ENCODE data around the gene MRPL23.

MRPL23 gene

DNA sequence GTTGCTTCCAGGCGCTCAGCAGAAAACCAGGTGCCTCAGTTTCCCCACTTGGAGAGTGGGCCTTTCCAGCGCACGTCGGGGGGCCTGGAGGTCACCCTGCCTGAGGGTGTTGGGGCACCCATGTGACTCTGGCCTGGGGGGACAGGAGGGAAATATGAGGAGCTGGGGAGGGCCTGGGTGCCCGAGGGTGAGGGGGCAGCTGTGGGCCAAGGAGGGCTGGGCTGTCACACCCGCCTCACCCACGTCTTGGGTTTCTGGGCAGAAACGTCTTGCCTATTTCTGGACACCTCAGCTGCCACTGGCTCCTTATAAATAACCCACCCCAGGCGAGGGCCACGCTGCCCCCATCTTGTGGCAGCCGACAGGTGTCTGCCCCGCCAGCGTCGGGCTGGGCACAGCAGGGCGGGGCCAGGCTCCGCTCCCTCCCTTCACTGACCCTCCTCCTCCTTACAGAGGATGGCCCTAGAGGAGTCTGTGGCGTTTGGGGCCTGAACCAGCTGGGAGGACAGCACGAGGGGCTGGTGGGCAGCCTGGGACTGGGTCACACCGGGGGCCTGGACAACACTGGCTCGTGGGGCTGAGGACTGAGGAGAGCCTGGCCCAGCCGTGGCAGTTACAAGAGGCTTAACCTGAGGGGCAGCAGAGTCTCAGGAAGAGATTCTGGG is 26.1 kb upstream of the MRPL23 start:
- H3K4me2 ChIP-seq = peak overlapping the region; percentile 80
- no peaks in the 10 kb centered on the region for H4K20me1 ChIP-seq
- peak overlapping the region; percentile 65 for H3K27ac ChIP-seq
- no peaks in the 10 kb centered on the region for H3K27me3 ChIP-seq
- TF ChIP-seq Cebpa-rat (IDR thresholded peaks at IDR 0.05) = no peak
- H3K36me3 ChIP-seq = no peaks in the 10 kb centered on the region
- no peak overlapping the region for H3K4me3 ChIP-seq
- peaks cover 70% of the 10 kb centered on the region for H3K4me1 ChIP-seq
- H3K9me3 ChIP-seq = no peaks in the 10 kb centered on the region
- 0 out of 2 replicates have a peak overlapping the region, but pooled peaks have one; percentile 21 for H3K9ac ChIP-seq

DNA sequence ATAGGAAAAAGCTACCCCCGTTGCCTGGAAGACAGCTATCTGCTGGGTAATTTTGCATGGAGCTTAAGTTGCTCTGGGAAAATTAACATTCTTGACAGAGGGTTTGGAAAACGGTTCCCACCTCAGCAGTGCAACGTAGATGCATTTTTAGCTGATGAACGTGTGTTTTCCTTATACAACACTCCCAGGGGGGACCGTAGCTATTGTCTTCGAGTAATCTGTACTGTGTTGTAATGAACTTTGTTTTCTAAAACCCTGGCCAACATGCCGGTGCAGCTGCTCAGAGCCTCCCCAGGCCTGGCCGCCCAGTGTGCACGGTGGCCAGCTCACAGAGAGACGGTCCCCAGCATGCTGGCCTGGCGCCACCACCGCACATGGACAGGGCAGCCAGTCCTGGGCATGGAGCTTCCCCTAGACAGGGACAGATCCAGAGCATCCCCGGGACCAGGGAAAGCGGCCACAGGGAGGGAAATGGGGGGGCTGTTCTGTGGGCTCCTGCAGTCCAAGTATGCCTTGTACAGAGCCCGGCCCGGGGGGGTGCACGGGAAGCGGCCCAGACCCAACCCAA is 25.5 kb upstream of the MRPL23 start:
- H3K4me3 ChIP-seq = no peak overlapping the region
- H3K27me3 ChIP-seq = no peaks in the 10 kb centered on the region
- H3K36me3 ChIP-seq = no peaks in the 10 kb centered on the region
- no peaks in the 10 kb centered on the region for H4K20me1 ChIP-seq
- H3K27ac ChIP-seq = peak overlapping the region; percentile 65
- peak overlapping the region; percentile 80 for H3K4me2 ChIP-seq
- H3K9ac ChIP-seq = 0 out of 2 replicates have a peak overlapping the region, but pooled peaks have one; percentile 21
- H3K9me3 ChIP-seq = no peaks in the 10 kb centered on the region
- peaks cover 64% of the 10 kb centered on the region for H3K4me1 ChIP-seq
- no peak for TF ChIP-seq Cebpa-rat (IDR thresholded peaks at IDR 0.05)

DNA sequence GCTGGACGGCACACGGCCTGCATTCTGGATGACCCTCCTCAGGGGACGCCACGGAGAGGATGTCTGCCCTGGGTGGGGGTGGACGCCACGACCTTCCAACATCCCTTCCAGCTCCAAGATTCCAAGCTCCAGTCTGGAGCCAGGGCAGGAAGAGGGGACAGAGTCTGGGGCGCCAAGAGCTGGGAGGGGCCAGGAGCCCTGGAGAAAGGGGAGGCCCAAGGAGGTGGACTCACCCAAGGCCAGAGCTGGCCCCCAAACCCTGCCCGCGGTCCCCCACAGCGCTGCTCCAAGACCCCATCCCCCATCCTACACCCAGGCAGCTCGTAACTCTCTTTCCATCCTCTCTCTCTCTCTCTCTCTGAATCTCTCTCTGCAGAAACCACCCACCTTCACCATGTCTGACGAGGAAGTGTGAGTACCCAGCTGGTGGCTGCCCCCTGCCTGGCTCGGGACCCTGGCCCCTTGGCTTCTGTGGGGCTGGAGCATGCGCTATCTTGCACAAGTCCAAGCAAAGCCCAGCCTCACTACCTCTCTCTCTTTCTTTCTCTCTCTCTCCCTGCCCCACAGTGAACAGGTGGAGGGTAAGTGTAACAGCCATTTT is 24.6 kb upstream of the MRPL23 start:
- H3K4me3 ChIP-seq = no peak overlapping the region
- peak overlapping the region; percentile 65 for H3K27ac ChIP-seq
- H3K9ac ChIP-seq = no peak overlapping the region
- H3K4me1 ChIP-seq = peaks cover 55% of the 10 kb centered on the region
- no peaks in the 10 kb centered on the region for H4K20me1 ChIP-seq
- TF ChIP-seq Cebpa-rat (IDR thresholded peaks at IDR 0.05) = no peak
- H3K36me3 ChIP-seq = no peaks in the 10 kb centered on the region
- H3K27me3 ChIP-seq = no peaks in the 10 kb centered on the region
- H3K9me3 ChIP-seq = no peaks in the 10 kb centered on the region
- H3K4me2 ChIP-seq = peak overlapping the region; percentile 80

DNA sequence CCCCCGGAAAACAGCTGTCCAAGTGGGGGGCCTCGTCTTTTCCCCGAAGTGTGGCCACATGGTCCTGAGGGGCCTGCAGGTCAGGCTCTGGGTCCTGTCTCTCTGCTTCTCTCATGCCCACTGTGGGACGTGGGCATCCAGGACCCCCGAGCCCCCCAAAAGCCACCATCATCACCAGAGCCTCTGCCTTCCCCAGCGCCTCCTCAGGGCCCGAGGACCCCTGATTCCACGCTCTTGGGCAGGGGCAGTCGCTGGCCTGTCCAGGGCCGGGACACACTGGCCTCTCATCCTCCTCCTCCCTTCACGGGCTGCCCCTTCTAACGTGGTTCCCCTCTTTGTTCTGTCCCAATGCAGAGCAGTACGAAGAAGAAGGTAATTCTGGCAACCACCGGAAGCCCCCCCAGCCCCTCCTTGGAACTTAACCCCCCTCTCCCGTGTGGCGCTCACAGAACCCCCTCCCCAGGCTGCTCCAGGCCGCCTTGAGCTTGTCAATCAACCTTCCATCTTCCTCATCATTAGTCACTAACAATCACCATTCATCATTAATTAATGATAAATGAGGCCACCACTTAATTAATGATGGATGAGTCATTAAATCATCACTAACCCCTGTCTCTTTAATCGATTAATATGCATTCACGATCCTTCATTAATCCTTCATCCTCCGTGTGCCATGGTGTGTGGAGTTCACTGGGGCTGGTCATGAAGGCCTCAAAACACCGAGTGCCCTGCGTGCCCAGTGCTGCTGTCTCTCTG is 23.8 kb upstream of the MRPL23 start:
- no peaks in the 10 kb centered on the region for H3K27me3 ChIP-seq
- no peak overlapping the region for H3K9ac ChIP-seq
- H3K4me1 ChIP-seq = peaks cover 47% of the 10 kb centered on the region
- H3K4me2 ChIP-seq = peak overlapping the region; percentile 80
- no peaks in the 10 kb centered on the region for H4K20me1 ChIP-seq
- H3K36me3 ChIP-seq = no peaks in the 10 kb centered on the region
- peak overlapping the region; percentile 64 for H3K27ac ChIP-seq
- no peak overlapping the region for H3K4me3 ChIP-seq
- TF ChIP-seq Cebpa-rat (IDR thresholded peaks at IDR 0.05) = no peak
- H3K9me3 ChIP-seq = no peaks in the 10 kb centered on the region

DNA sequence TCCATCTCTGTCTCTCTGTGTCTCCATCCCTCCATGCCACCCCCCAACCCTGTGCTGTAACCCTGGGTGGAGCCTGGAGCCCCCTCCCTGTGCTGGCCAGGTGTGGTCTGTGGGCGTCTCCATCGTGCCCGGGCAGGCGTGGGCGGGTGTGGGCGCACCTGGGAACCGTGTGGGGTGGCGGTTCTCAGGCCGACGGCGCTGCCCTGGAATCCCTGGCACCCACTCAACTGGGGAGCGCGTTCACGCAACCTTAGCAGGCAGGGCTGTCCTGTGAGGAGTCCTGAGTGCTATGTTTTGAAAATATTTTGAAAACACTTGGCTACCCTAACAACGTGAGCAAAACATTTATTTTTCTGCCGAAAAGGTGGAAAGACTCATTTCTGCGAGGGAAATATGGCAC is 23.0 kb upstream of the MRPL23 start:
- no peaks in the 10 kb centered on the region for H4K20me1 ChIP-seq
- no peaks in the 10 kb centered on the region for H3K27me3 ChIP-seq
- H3K27ac ChIP-seq = no peak overlapping the region
- no peaks in the 10 kb centered on the region for H3K36me3 ChIP-seq
- H3K4me2 ChIP-seq = no peak overlapping the region
- H3K4me3 ChIP-seq = no peak overlapping the region
- H3K9me3 ChIP-seq = no peaks in the 10 kb centered on the region
- H3K9ac ChIP-seq = no peak overlapping the region
- H3K4me1 ChIP-seq = peaks cover 40% of the 10 kb centered on the region
- no peak for TF ChIP-seq Cebpa-rat (IDR thresholded peaks at IDR 0.05)

DNA sequence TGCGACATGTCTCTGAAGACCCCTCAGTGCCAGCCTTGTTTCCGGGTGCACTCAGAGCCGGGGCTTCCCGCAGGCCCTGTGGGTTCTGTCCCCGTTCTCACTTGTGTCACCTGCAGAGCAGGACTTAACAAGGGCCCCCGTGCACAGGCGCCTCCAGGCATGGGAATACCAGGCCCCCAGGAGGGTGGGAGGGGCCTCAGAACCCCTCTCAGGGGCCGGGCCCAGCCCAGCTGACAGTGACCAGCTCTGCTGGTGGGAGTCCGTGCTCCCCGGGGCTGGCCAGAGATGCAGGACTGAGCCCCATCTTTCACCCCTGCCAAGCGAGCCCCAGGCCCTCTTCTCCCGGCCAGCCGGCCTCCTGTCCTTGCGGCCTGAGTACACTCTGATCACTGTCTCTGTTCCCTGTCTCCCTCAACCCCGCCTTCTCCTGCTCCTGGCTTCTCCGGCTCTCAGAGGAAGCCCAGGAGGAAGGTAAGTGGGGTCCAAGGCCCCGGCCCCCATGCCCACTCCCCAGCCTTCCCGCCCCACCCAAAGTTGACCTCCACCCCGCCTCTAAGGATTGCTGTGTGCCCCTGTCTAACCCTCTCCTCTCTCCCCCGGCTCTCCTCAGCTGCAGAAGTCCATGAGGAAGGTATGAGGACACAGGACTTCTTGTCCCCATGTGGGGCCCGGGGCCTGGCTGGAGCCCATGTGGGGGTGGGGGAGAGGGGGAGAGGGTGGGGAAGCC is 22.3 kb upstream of the MRPL23 start:
- Histone ChIP-seq H3K27ac (no peak overlapping the region), H3K9ac (no peak overlapping the region)

DNA sequence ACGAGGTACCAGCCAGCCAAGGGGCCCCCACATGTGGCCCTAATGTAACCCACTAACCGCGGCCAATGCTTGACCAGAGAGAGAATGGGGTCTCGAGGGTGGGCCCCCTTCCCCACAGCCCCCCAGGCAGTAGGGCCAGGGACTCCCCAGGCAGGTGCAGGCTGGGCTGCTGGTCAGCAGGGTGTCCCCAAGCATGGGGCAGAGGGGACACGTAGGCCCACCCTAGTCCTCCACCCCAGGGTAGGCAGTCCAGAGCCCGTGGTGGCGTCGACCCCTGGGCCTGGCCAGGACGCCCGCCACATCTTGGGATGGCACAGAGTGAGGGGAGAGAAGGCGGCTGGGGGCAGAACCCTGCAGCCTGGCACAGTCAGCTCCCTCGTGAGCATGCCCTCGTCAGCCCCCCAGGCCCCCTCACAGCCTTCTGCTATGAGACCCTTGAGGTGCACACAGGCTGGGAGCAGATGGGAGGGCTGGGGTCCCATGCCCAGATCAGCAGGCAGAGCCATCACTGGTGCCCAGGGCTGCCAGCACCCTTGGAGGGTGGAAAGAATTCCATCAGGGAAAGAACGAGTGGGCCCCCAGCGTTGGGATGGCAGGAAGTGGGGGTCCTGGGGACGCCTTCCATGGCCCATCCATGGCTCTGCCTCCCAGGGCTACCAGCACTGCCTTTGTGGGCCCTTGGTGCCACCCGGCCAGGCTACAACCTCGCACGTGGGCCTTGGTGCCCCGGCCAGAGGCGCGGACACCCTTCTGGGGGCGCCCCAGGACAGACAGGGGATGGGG is 21.6 kb upstream of the MRPL23 start:
- H3K4me2 ChIP-seq = no peak overlapping the region
- no peak overlapping the region for H3K27ac ChIP-seq
- no peaks in the 10 kb centered on the region for H3K36me3 ChIP-seq
- no peaks in the 10 kb centered on the region for H3K9me3 ChIP-seq
- H3K27me3 ChIP-seq = no peaks in the 10 kb centered on the region
- H3K4me1 ChIP-seq = peaks cover 38% of the 10 kb centered on the region
- no peak overlapping the region for H3K4me3 ChIP-seq
- no peak overlapping the region for H3K9ac ChIP-seq
- no peak for TF ChIP-seq Cebpa-rat (IDR thresholded peaks at IDR 0.05)
- no peaks in the 10 kb centered on the region for H4K20me1 ChIP-seq

More for the DNA sequence above, 22.3 kb upstream of the MRPL23 start:
- Histone ChIP-seq H3K4me1 (peaks cover 37% of the 10 kb centered on the region), H3K9me3 (no peaks in the 10 kb centered on the region), H3K4me2 (no peak overlapping the region), H3K27me3 (no peaks in the 10 kb centered on the region), H3K36me3 (no peaks in the 10 kb centered on the region), H3K4me3 (no peak overlapping the region), H4K20me1 (no peaks in the 10 kb centered on the region)
- no peak for TF ChIP-seq Cebpa-rat (IDR thresholded peaks at IDR 0.05)

DNA sequence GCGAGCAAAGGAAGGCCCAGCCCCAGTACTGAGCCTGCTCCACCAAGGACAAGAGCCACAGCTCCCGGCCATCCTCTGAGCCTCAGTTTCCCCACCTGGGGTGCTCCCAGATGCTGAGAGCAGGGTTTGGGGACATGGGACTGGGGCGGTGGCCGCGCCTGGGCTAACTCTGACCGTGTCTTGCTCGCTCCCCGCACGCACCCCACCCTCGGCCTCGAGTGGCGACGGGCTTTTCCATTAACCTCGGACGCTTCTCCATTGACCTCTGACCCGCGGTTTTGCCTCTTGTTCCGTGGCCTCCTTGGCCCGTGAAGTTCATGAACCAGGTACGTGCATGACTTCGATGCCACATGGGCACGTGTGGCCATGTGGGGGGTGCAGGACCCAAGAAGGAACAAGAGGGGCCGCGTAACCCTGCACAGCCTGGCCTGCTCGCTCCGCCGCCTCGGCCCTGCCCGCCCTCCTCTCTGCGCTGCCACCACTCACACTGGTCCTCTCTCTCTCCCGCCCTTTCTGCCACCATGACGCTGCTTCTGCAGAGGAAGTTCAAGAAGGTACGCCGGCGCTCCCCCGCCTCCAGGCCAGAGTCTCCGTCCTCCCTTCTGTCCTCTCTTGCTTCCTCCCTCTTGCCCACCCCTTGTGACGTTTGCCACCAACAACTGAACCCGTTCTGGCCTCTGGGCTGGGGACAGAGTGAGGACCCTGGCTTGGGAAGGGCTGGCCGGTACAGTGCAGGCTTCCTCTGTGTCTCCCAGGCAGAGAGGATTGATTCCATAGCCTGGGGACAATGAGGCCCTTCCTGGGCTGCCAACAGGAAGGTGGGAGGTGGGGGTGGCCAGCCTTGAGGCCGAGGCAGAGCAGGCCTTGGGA is 20.7 kb upstream of the MRPL23 start:
- TF ChIP-seq Cebpa-rat (IDR thresholded peaks at IDR 0.05) = no peak
- no peak overlapping the region for H3K4me2 ChIP-seq
- no peaks in the 10 kb centered on the region for H4K20me1 ChIP-seq
- H3K36me3 ChIP-seq = no peaks in the 10 kb centered on the region
- no peaks in the 10 kb centered on the region for H3K27me3 ChIP-seq
- no peak overlapping the region for H3K27ac ChIP-seq
- no peaks in the 10 kb centered on the region for H3K9me3 ChIP-seq
- peaks cover 33% of the 10 kb centered on the region for H3K4me1 ChIP-seq
- no peak overlapping the region for H3K9ac ChIP-seq
- H3K4me3 ChIP-seq = no peak overlapping the region
